ENCODE measurements around the gene OSCP1.
A peak's percentile ranks its signal among the peaks of the same experiment; 100 is the strongest.

OSCP1 gene

GRCh38 chr1:36387141-36387949 is 62.9 kb downstream of the OSCP1 start:
- TF ChIP-seq, protein P1, sequence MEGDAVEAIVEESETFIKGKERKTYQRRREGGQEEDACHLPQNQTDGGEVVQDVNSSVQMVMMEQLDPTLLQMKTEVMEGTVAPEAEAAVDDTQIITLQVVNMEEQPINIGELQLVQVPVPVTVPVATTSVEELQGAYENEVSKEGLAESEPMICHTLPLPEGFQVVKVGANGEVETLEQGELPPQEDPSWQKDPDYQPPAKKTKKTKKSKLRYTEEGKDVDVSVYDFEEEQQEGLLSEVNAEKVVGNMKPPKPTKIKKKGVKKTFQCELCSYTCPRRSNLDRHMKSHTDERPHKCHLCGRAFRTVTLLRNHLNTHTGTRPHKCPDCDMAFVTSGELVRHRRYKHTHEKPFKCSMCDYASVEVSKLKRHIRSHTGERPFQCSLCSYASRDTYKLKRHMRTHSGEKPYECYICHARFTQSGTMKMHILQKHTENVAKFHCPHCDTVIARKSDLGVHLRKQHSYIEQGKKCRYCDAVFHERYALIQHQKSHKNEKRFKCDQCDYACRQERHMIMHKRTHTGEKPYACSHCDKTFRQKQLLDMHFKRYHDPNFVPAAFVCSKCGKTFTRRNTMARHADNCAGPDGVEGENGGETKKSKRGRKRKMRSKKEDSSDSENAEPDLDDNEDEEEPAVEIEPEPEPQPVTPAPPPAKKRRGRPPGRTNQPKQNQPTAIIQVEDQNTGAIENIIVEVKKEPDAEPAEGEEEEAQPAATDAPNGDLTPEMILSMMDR (IDR thresholded peaks at IDR 0.05; ENCODE audit: control insufficient read depth, insufficient read depth, low read depth, low read length, missing control alignments) = peak; percentile 11
- DNase-seq (ENCODE audit: low read depth) = peak; percentile 80
- H3K4me3 ChIP-seq (ENCODE audit: control insufficient read depth, low read depth, low read length) = peak overlapping the region; percentile 29; the same call in 1 of the 2 replicates

DNA sequence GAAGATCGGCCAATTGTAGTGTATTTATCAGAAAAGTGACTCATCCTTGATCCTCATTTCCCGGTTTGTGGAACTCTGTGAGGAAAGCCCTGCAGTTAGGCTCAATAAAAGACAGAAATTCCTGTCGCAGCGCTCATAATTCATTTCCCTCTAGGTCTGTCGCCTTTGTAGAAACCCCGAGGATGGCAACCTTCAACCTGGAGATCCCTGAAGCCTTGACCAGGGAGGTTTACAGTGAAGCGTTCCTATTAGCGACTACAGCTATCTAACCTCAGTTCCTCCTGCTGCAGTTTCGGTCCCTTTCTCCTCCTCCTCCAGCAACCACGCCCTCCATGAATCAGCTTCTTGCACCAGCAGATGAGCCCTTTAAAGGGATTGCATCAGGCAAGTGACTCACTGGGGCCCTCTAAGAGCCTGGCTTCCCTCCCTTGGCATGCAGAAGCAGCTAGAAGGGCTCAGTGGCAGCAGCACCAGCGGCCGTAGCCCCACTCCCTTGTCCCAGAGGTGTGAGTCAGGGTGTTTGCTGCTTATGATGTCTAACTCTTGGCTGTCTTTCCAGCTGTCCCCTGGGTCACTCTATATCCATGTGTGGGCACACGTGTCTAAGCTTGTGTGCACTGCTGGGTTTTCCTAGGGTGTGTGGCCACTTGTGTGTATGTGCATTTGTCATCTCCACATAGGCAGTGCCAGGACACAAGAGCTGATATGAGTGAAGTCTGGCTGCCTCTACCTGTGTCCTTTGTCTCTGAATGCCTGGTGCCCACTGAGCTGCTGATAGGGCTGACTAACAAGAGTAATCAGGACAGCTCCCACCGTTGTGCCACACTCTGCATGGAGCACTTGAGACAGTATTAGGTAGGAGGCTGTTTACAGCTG is 63.7 kb downstream of the OSCP1 start:
- peak overlapping the region; percentile 46 for H3K4me3 ChIP-seq (ENCODE audit: control insufficient read depth, low read depth, low read length)
- TF ChIP-seq, protein P1 (IDR thresholded peaks at IDR 0.05; ENCODE audit: control insufficient read depth, insufficient read depth, low read depth, low read length, missing control alignments) = no peak
- DNase-seq (ENCODE audit: low read depth) = peak; percentile 100

DNA sequence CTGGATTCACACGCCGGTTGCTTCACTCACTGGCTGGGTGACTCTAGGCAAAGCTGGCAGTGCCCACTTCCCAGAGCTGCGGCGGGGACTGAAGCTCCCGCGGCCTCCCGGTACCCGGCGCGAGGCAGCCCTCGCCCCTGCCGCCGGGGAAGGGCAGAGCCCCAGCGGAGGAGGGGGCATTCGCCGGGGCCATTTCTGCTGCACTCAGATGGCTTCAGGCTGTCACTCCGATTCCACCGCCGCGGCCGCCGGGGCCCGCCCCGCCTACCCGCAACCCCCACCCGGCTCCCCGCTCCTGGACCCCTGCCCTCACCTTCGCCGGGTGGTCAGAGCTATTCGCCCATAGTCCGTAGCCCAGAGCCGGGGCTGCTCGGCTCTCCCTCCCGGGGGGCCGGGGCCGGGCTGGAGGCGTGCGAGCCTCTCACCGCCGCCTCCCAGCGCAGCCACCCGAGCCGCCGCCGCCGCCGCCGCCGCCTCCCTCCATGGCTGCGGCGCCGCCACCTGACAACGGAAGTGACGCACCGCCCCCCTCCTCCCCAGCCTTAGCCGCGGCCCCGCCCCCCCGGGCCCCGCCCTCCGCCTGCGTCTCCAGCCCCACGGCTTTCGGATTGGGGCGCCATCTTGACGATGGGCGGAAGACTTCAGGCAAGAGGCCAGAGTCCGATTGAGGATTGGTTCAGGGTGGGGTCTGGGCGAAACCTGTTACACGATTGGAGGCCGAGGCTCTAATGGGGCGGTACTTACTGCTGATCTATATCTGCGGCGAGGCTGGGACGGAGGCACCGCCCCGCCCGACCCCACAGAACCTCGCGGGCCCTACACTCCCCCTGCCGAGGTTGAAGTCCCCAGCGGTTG is 64.6 kb downstream of the OSCP1 start, which contains the start of gene STK40:
Gene STK40 (minus strand): TSS at position 515 of the 855 bp plus-strand sequence. CDS start 24,592 bp downstream, outside the sequence.
- DNase-seq (ENCODE audit: low read depth) = peak; percentile 98
- TF ChIP-seq, protein P1 (IDR thresholded peaks at IDR 0.05; ENCODE audit: control insufficient read depth, insufficient read depth, low read depth, low read length, missing control alignments) = no peak
- H3K4me3 ChIP-seq (ENCODE audit: control insufficient read depth, low read depth, low read length) = peak within 1 kb of the TSS; percentile 96

DNA sequence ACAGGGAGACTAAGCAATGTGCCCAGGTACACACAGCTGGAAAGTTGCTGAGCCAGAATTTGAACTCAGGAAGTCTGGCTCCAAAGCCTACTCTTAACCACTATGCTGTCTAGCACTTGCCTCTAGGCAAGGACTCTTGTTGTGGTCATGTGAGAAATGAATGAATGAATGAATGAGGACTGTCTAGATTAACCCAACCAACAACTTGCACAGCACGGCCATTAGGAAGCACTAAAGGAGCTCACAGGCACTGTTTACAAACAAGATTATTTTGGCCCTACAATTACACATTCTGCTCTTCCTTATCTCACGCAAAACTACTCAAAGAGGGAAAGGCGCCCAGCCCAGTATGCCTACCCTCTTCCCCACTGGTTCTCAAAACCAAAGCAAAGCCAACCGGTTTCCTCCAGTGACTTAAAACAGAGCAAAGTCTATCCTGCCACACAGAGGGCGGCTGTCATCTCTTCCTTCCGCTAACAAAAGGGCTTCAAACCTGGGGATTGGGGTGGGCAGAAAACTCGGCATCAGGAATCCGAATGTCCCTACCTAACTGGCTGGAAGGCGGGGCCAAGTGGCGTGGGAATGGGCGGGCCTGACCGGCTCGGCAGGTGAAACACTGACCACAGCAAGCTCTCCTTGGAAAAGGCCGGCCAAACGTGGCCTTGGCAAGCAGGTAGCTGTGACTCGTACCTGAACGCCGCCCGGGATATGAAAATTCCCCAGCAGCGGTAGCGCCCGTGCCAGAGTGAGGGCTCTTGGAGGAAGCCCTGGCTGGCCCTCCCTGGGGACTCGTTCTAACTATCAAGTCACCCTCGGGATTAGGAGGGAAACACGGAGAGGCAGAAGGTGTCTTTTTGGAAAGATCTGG is 65.5 kb downstream of the OSCP1 start:
- DNase-seq (ENCODE audit: low read depth) = no peak
- TF ChIP-seq, protein P1 (IDR thresholded peaks at IDR 0.05; ENCODE audit: control insufficient read depth, insufficient read depth, low read depth, low read length, missing control alignments) = no peak
- H3K4me3 ChIP-seq (ENCODE audit: control insufficient read depth, low read depth, low read length) = peak overlapping the region; percentile 96

GRCh38 chr1:36383240-36383639 is 67.0 kb downstream of the OSCP1 start:
- H3K4me3 ChIP-seq (ENCODE audit: control insufficient read depth, low read depth, low read length) = no peak overlapping the region
- no peak for DNase-seq (ENCODE audit: low read depth)
- TF ChIP-seq, protein P1 (IDR thresholded peaks at IDR 0.05; ENCODE audit: control insufficient read depth, insufficient read depth, low read depth, low read length, missing control alignments) = no peak

Data from AG09309 (cell line).